ENCODE data around the gene NAV2. TPM values are rescaled to one million over a fixed set of nuclear protein-coding genes. Genes with fewer than 3 reads are reported as not detected.

NAV2 gene
- total RNA-seq, 3 donors from 2014 or later = 21.9 to 65.9 (median 30.9) TPM

- intact Hi-C loops (cut with DNase I, micrococcal nuclease) = no loop called here
These were observed 323.3 kb downstream of the NAV2 start for GRCh38 chr11:20035701-20036601.

GRCh38 chr11:20036626-20037335, 324.1 kb downstream of the NAV2 start:
- no peak overlapping the region for H3K4me3 ChIP-seq
- no peak for ATAC-seq
- DNase-seq = no peak
- H3K36me3 ChIP-seq (ENCODE audit: low read depth) = no peaks in the 10 kb centered on the region
- intact Hi-C loops (cut with DNase I, micrococcal nuclease) = no loop called here
- no peaks in the 10 kb centered on the region for H3K9me3 ChIP-seq
- TF ChIP-seq CTCF (IDR thresholded peaks at IDR 0.05) = no peak
- no peaks in the 10 kb centered on the region for H3K4me1 ChIP-seq (ENCODE audit: low read depth)

More at GRCh38 chr11:20035701-20036601, 323.3 kb downstream of the NAV2 start:
- H3K9me3 ChIP-seq = no peaks in the 10 kb centered on the region
- DNase-seq (no peak), ATAC-seq (no peak)
- no peak overlapping the region for H3K4me3 ChIP-seq
- no peaks in the 10 kb centered on the region for H3K4me1 ChIP-seq (ENCODE audit: low read depth)
- H3K36me3 ChIP-seq (ENCODE audit: low read depth) = no peaks in the 10 kb centered on the region
- no peak for TF ChIP-seq CTCF (IDR thresholded peaks at IDR 0.05)

DNA sequence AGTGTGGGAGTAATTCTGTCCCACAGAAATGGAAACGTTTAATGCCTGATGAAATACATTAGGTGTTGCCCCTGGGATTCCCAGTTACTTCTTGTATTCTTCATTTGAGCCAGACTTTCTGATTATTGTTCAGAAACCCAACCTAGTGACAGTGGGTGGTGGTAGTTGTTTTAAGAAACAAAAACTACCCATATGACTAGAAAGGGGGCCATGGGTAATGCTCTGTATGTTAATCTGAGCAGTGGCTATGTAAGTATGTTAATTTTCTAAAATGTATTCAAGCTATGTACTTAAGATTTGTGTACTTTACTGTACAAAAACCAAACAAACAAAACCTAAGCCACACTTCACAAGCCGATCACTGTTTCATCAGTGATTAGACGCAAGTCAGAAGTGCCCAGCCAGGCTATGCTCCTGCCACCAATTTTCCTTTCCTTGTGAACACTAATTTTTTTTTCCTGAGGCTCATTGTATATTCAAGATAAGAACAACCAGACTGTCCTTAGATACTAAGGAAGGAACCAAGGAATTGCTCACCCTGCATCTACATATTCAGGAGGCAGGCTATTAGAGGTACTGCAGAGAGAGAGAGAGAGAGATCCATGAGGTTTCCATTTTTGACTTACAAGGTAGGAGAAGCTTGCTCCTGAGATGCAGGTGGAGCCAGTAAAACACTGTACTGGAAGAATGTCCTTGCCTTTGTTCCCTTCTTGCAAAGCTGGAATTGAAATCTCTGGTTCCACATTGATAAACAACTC, 324.9 kb downstream of the NAV2 start:
- TF ChIP-seq CTCF (IDR thresholded peaks at IDR 0.05) = no peak
- DNase-seq (no peak), ATAC-seq (no peak)
- intact Hi-C loops (cut with DNase I, micrococcal nuclease) = no loop called here
- Histone ChIP-seq H3K9me3 (no peaks in the 10 kb centered on the region), H3K4me1 (ENCODE audit: low read depth) (no peaks in the 10 kb centered on the region), H3K36me3 (ENCODE audit: low read depth) (no peaks in the 10 kb centered on the region), H3K4me3 (no peak overlapping the region)

GRCh38 chr11:20038412-20038811, 325.8 kb downstream of the NAV2 start:
- H3K9me3 ChIP-seq = no peaks in the 10 kb centered on the region
- DNase-seq = no peak
- intact Hi-C loops (cut with DNase I, micrococcal nuclease) = no loop called here
- TF ChIP-seq CTCF (IDR thresholded peaks at IDR 0.05) = no peak
- no peaks in the 10 kb centered on the region for H3K36me3 ChIP-seq (ENCODE audit: low read depth)
- no peak for ATAC-seq
- H3K4me1 ChIP-seq (ENCODE audit: low read depth) = no peaks in the 10 kb centered on the region
- H3K4me3 ChIP-seq = no peak overlapping the region

DNA sequence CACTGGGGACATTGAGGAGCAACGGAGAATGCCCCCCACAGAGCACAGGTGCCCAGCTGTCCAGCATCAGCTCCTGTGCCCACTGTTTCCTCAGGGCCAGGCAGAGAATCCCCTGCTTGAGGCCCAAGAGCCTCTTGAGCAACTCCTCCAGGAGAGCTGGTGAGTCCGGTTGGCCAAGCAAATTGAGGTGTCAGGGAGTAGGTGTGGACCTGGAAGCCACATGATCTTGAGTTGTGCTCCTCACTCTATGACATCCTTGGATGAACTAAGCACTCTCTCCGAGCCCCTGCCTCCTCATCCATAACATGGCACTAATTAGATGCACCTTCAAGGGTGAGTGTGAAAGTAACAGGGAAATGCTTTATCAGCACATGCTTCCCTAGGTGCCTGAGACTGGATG, 326.3 kb downstream of the NAV2 start:
- no peaks in the 10 kb centered on the region for H3K36me3 ChIP-seq (ENCODE audit: low read depth)
- ATAC-seq (no peak), DNase-seq (no peak)
- no peak for TF ChIP-seq CTCF (IDR thresholded peaks at IDR 0.05)
- H3K4me3 ChIP-seq = no peak overlapping the region
- H3K9me3 ChIP-seq = no peaks in the 10 kb centered on the region
- no peaks in the 10 kb centered on the region for H3K4me1 ChIP-seq (ENCODE audit: low read depth)
- intact Hi-C loops (cut with DNase I, micrococcal nuclease) = no loop called here

Data from mucosa of descending colon (tissue), 3 donors.